GM12878 (cell line): ENCODE measurements around the gene HIVEP2. TPM values are rescaled to one million over a fixed set of nuclear protein-coding genes. Genes with fewer than 3 reads are reported as not detected.

Source experiments
- ATAC-seq: fragments of 200-7000 bp; cut with Tn5 transposase; 3 replicates; pipeline ENCODE4 v1.9.1; 2020; ENCODE audit warnings: mild to moderate bottlenecking, moderate library complexity
- BruUV-seq: library from RNA; stranded (reverse); fragments of 400-500 nt; replicated peaks from 2 replicates; lab custom pipeline; 2021; lab: Mats Ljungman, UMichigan
- CTCF ChIA-PET: fragments of 300-600 bp; sonication (Branson Sonifier 250); formaldehyde crosslinking; extraction: SDS; loops from one replicate; lab custom pipeline; 2021; ENCODE audit warnings: inconsistent platforms; lab: Yijun Ruan, JAX
- POLR2A ChIA-PET: fragments of 350-600 bp; formaldehyde crosslinking; extraction: SDS; loops from one replicate; lab custom pipeline; 2021; ENCODE audit warnings: inconsistent platforms; lab: Charles Lee
- RAD21 ChIA-PET: fragments of 300-600 bp; sonication (Branson Sonifier 250); formaldehyde crosslinking; loops from one replicate; lab custom pipeline; 2023; ENCODE audit warnings: antibody characterized with exemption; ENCODE audit not compliant: unreplicated experiment; lab: Charles Lee
- SMC1A ChIA-PET: fragments of 300-600 bp; sonication (Branson Sonifier 250); formaldehyde crosslinking; loops from one replicate; lab custom pipeline; 2023; ENCODE audit not compliant: unreplicated experiment, uncharacterized antibody; lab: Charles Lee
- DNase-seq: peaks from one replicate; pipeline ENCODE4 v3.0.0-alpha.2; 2011; ENCODE audit warnings: low read depth, low spot score
- FAIRE-seq: peaks from 3 replicates; lab custom pipeline; 2011; peaks lifted over from hg19 to GRCh38; lab: Jason Lieb, UNC
- H2AFZ ChIP-seq: 2 replicates; pipeline ENCODE4 v1.6.0; 2011; ENCODE audit warnings: low read depth, low read length, control low read depth; ENCODE audit not compliant: control insufficient read depth
- H3K27ac ChIP-seq: 2 replicates; pipeline ENCODE4 v1.5.1; 2011; ENCODE audit warnings: control low read depth; ENCODE audit not compliant: control insufficient read depth, insufficient read depth
- H3K27me3 ChIP-seq, 2 experiments: replicated peaks in 1 of 2; 2 replicates each; pipeline versions ENCODE4 v1.6.0 to v1.6.1; 2011; ENCODE audit warnings: low read length in 1 of 2; ENCODE audit not compliant: control insufficient read depth in 2 of 2, insufficient read depth in 2 of 2
- H3K36me3 ChIP-seq, 2 experiments: 2 replicates each; pipeline ENCODE4 v1.5.1; 2011; ENCODE audit warnings: low read length in 1 of 2; ENCODE audit not compliant: control insufficient read depth in 2 of 2, insufficient read depth in 2 of 2
- H3K4me1 ChIP-seq: 2 replicates; pipeline ENCODE4 v1.6.1; 2011; ENCODE audit warnings: mild to moderate bottlenecking, low read length, moderate library complexity, mixed read lengths; ENCODE audit not compliant: control insufficient read depth, insufficient read depth
- H3K4me2 ChIP-seq: 2 replicates; pipeline ENCODE4 v1.6.0; 2011; ENCODE audit warnings: control low read depth; ENCODE audit not compliant: control insufficient read depth, insufficient read depth
- H3K4me3 ChIP-seq: fragments of 200-600 bp; sonication (generic); 2 replicates; pipeline ENCODE4 v1.5.1; 2016
- H3K79me2 ChIP-seq: 2 replicates; pipeline ENCODE4 v1.6.0; 2011; ENCODE audit warnings: low read length; ENCODE audit not compliant: control insufficient read depth, insufficient read depth
- H3K9ac ChIP-seq: 2 replicates; pipeline ENCODE4 v1.8.0; 2011; ENCODE audit warnings: low read length, control low read depth, mixed read lengths; ENCODE audit not compliant: control insufficient read depth, insufficient read depth
- H3K9me3 ChIP-seq: replicated peaks from 3 replicates; pipeline ENCODE4 v1.5.1; 2011; ENCODE audit warnings: mild to moderate bottlenecking, low read length; ENCODE audit not compliant: control insufficient read depth, insufficient read depth
- H4K20me1 ChIP-seq: 2 replicates; pipeline ENCODE4 v1.6.0; 2011; ENCODE audit not compliant: control insufficient read depth, insufficient read depth
- CBX5 ChIP-seq: sonication (generic); IDR thresholded peaks from 2 replicates; pipeline ENCODE4 v1.6.1; 2016; ENCODE audit warnings: low read depth, moderate library complexity, mild to moderate bottlenecking, inconsistent platforms
- EGR1 ChIP-seq, 2 experiments: IDR thresholded peaks; 1 replicate in 1 of 2; 2 replicates in 1 of 2; pipeline ENCODE4 v1.6.1; 2011 to 2012; ENCODE audit warnings: low read depth in 2 of 2, low read length in 2 of 2, borderline replicate concordance in 1 of 2, mild to moderate bottlenecking in 1 of 2, moderate library complexity in 1 of 2
- EP300 ChIP-seq, 2 experiments: fragments of 150-350 bp in 1 of 2; IDR thresholded peaks; 2 replicates each; pipeline ENCODE4 v1.6.1; 2011 to 2012; ENCODE audit warnings: low read depth in 2 of 2, low read length in 2 of 2, borderline replicate concordance in 1 of 2, improper control_type of control experiment in 1 of 2, inconsistent platforms in 1 of 2; ENCODE audit not compliant: control insufficient read depth in 1 of 2
- GATAD2B ChIP-seq: fragments of 450-650 bp; conservative IDR thresholded peaks from 2 replicates; pipeline ENCODE4 v1.6.1; 2017; ENCODE audit warnings: low read depth, mild to moderate bottlenecking, moderate library complexity
- HCFC1 ChIP-seq: fragments of 150-350 bp; IDR thresholded peaks from 2 replicates; pipeline ENCODE4 v1.6.1; 2014; ENCODE audit warnings: low read length
- KLF5 ChIP-seq: fragments of 450-650 bp; IDR thresholded peaks from 2 replicates; pipeline ENCODE4 v1.6.1; 2014; ENCODE audit warnings: mild to moderate bottlenecking; ENCODE audit not compliant: partially characterized antibody
- MEF2B ChIP-seq: fragments of 450-650 bp; IDR thresholded peaks from 2 replicates; pipeline ENCODE4 v1.6.1; 2018; ENCODE audit warnings: mild to moderate bottlenecking, moderate library complexity; ENCODE audit not compliant: partially characterized antibody, poor library complexity, severe bottlenecking
- NFYB ChIP-seq: IDR thresholded peaks from 2 replicates; pipeline ENCODE4 v1.6.1; 2011; ENCODE audit warnings: low read depth, mild to moderate bottlenecking, low read length, improper control_type of control experiment, moderate library complexity; ENCODE audit not compliant: insufficient read depth
- PBX3 ChIP-seq: IDR thresholded peaks from 2 replicates; pipeline ENCODE4 v1.6.1; 2011; ENCODE audit warnings: mild to moderate bottlenecking, low read depth, low read length, moderate library complexity; ENCODE audit not compliant: insufficient replicate concordance
- PML ChIP-seq: IDR thresholded peaks from 2 replicates; pipeline ENCODE4 v1.6.1; 2012; ENCODE audit warnings: low read length, inconsistent platforms
- POLR2AphosphoS5 ChIP-seq: IDR thresholded peaks from 2 replicates; pipeline ENCODE4 v1.6.1; 2011; ENCODE audit warnings: mild to moderate bottlenecking, low read length, inconsistent platforms
- RB1 ChIP-seq: fragments of 450-650 bp; formaldehyde crosslinking; IDR thresholded peaks from 2 replicates; pipeline ENCODE4 v1.6.1; 2017; ENCODE audit warnings: mild to moderate bottlenecking, borderline replicate concordance
- RCOR1 ChIP-seq: conservative IDR thresholded peaks from 2 replicates; pipeline ENCODE4 v1.6.1; 2012; ENCODE audit warnings: low read depth, low read length, improper control_type of control experiment
- SIX5 ChIP-seq: IDR thresholded peaks from 2 replicates; pipeline ENCODE4 v1.6.1; 2011; ENCODE audit warnings: mild to moderate bottlenecking, low read depth, low read length, moderate library complexity; ENCODE audit not compliant: severe bottlenecking
- SMAD1 ChIP-seq: fragments of 450-650 bp; IDR thresholded peaks from 2 replicates; pipeline ENCODE4 v1.6.1; 2018; ENCODE audit warnings: mild to moderate bottlenecking, low read depth; ENCODE audit not compliant: partially characterized antibody
- SP1 ChIP-seq: IDR thresholded peaks from one replicate; pipeline ENCODE4 v1.6.1; 2011; ENCODE audit warnings: low read depth, low read length
- STAT1 ChIP-seq: fragments of 450-650 bp; conservative IDR thresholded peaks from 2 replicates; pipeline ENCODE4 v1.6.1; 2014; ENCODE audit warnings: antibody characterized with exemption, mild to moderate bottlenecking
- TBL1XR1 ChIP-seq: IDR thresholded peaks from 2 replicates; pipeline ENCODE4 v1.6.1; 2012; ENCODE audit warnings: low read depth, low read length, improper control_type of control experiment
- TCF12 ChIP-seq: IDR thresholded peaks from 2 replicates; pipeline ENCODE4 v1.6.1; 2011; ENCODE audit warnings: low read depth, mild to moderate bottlenecking, low read length
- ZNF274 ChIP-seq: IDR thresholded peaks from one replicate; pipeline ENCODE4 v1.8.0; 2011; ENCODE audit not compliant: insufficient read length, insufficient read depth
- WGBS: methylation state at CpG from one replicate; pipeline ENCODE4 v1.1.6; 2016; ENCODE audit warnings: low lambda C conversion rate; ENCODE audit not compliant: insufficient replicate concordance, insufficient coverage; ENCODE audit errors: missing lambda C conversion rate; 5-methylcytosine and 5-hydroxymethylcytosine counted together
- in situ Hi-C: fragments of 300-500 bp; cut with MboI; formaldehyde crosslinking; loops from 9 replicates; pipeline ENCODE4 v1.14.3; 2018; ENCODE audit warnings: mixed read lengths
- intact Hi-C: fragments of 100-400 bp; cut with micrococcal nuclease; formaldehyde crosslinking; loops from one replicate; pipeline ENCODE4 v1.14.2; 2022; ENCODE audit not compliant: unreplicated experiment
- polyA plus RNA-seq, 11 experiments: library from polyadenylated mRNA; depleted of rRNA in 4 of 11; unstranded in 6 of 11; stranded (reverse) in 5 of 11; fragments of >200 nt; fragmentation: Nextera tagmentation in 4 of 11; fragmentation: Illumina TruSeq in 1 of 11; extraction: Ambion mirVana in 4 of 11; extraction: Trizol in 1 of 11; gene quantifications; 1 replicate in 1 of 11; 2 replicates in 10 of 11; pipeline versions ENCODE4 v1.2.1 to v1.2.3, GENCODE V29; 2011 to 2016; ENCODE audit warnings: inconsistent platforms in 2 of 11, missing spikeins in 2 of 11, low read depth in 1 of 11
- total RNA-seq, 4 experiments: library from RNA; depleted of rRNA in 3 of 4; stranded (reverse); fragments of >200 nt in 3 of 4; fragmentation: Illumina TruSeq in 1 of 4; extraction: Trizol in 1 of 4; gene quantifications; 2 replicates each; pipeline versions ENCODE4 v1.2.1 to v1.2.3, GENCODE V29; 2013 to 2021
- TF ChIP-seq, protein P1 (sequence below): IDR thresholded peaks from 2 replicates; pipeline ENCODE4 v1.6.1; 2012; ENCODE audit warnings: mild to moderate bottlenecking, low read depth, low read length

HIVEP2 gene
- total and polyA plus RNA-seq, 10 of the 15 experiments (the other 5 are each of a cell fraction or from before 2014, with no cell fraction given) = 1.2 to 15.7 (median 10.2) TPM

GRCh38 chr6:142822383-142822782 is 122.6 kb downstream of the HIVEP2 start:
- ATAC-seq = peak; percentile 72
- no peaks in the 10 kb centered on the region for H3K27me3 ChIP-seq
- peak; percentile 56 for FAIRE-seq
- peaks cover 40% of the 10 kb centered on the region for H3K4me1 ChIP-seq
- peaks cover 42% of the 10 kb centered on the region for H3K79me2 ChIP-seq
- no peak overlapping the region for H2AFZ ChIP-seq
- H3K36me3 ChIP-seq = no peaks in the 10 kb centered on the region
- no peaks in the 10 kb centered on the region for H4K20me1 ChIP-seq
- BruUV-seq = no TSS peak
- ChIA-PET SMC1A (interaction anchor here (0.7 to 16.8 kb wide), 7 partner anchors 16 to 123 kb away, joined by 3 to 449 read pairs (median 29); no protein-coding TSS in a partner anchor), POLR2A (interaction anchor here (0.8 to 7.3 kb wide), 5 partner anchors 14 to 59 kb away, joined by 3 to 67 read pairs (median 5); no protein-coding TSS in a partner anchor), RAD21 (interaction anchor here (1.5 to 15.5 kb wide), 6 partner anchors 18 to 515 kb away, joined by 3 to 374 read pairs (median 66); no protein-coding TSS in a partner anchor), CTCF (interaction anchor here (0.7 to 10.6 kb wide), 5 partner anchors 12 to 91 kb away, joined by 3 to 108 read pairs (median 4); no protein-coding TSS in a partner anchor)
- in situ Hi-C loops (no loop called here), intact Hi-C loops (loop anchor here (1.0 to 5.0 kb wide), 3 partner anchors 17 to 38 kb away; no protein-coding TSS in a partner anchor)
- H3K9me3 ChIP-seq = peaks cover 4% of the 10 kb centered on the region
- 3% methylated on average over 1 of the region's 1 CpG for WGBS
- peak overlapping the region; percentile 88 for H3K27ac ChIP-seq
- no peak for DNase-seq
- H3K9ac ChIP-seq = peak overlapping the region; percentile 14; the same call in 1 of the 2 replicates
- H3K4me3 ChIP-seq = no peak overlapping the region
- peak overlapping the region; percentile 11; the same call in 1 of the 2 replicates for H3K4me2 ChIP-seq
- no peak for TF ChIP-seq SP1
- TF ChIP-seq KLF5 = no peak
- TF ChIP-seq EP300 (IDR thresholded peaks at IDR 0.05; ENCODE audit: borderline replicate concordance in 1 of 2, control insufficient read depth in 1 of 2, low read depth in 2 of 2, low read length in 2 of 2) = peak; percentile 96
- no peak for TF ChIP-seq PBX3
- TF ChIP-seq RCOR1 = 0 out of 2 replicates have a peak, but pooled peaks have one; percentile 44
- no peak for TF ChIP-seq EGR1 (IDR thresholded peaks at IDR 0.05; ENCODE audit: borderline replicate concordance in 1 of 2, low read depth in 2 of 2, low read length in 2 of 2)
- TF ChIP-seq PML = no peak
- no peak for TF ChIP-seq HCFC1
- TF ChIP-seq STAT1 = no peak
- TF ChIP-seq, protein P1, sequence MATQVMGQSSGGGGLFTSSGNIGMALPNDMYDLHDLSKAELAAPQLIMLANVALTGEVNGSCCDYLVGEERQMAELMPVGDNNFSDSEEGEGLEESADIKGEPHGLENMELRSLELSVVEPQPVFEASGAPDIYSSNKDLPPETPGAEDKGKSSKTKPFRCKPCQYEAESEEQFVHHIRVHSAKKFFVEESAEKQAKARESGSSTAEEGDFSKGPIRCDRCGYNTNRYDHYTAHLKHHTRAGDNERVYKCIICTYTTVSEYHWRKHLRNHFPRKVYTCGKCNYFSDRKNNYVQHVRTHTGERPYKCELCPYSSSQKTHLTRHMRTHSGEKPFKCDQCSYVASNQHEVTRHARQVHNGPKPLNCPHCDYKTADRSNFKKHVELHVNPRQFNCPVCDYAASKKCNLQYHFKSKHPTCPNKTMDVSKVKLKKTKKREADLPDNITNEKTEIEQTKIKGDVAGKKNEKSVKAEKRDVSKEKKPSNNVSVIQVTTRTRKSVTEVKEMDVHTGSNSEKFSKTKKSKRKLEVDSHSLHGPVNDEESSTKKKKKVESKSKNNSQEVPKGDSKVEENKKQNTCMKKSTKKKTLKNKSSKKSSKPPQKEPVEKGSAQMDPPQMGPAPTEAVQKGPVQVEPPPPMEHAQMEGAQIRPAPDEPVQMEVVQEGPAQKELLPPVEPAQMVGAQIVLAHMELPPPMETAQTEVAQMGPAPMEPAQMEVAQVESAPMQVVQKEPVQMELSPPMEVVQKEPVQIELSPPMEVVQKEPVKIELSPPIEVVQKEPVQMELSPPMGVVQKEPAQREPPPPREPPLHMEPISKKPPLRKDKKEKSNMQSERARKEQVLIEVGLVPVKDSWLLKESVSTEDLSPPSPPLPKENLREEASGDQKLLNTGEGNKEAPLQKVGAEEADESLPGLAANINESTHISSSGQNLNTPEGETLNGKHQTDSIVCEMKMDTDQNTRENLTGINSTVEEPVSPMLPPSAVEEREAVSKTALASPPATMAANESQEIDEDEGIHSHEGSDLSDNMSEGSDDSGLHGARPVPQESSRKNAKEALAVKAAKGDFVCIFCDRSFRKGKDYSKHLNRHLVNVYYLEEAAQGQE = no peak
- peak; percentile 47 for TF ChIP-seq SMAD1
- no peak for TF ChIP-seq RB1
- TF ChIP-seq POLR2AphosphoS5 = no peak
- no peak for TF ChIP-seq ZNF274
- TF ChIP-seq CBX5 = 0 out of 2 replicates have a peak, but pooled peaks have one; percentile 18
- no peak for TF ChIP-seq TCF12
- TF ChIP-seq SIX5 = no peak
- TF ChIP-seq NFYB = 0 out of 2 replicates have a peak, but pooled peaks have one; percentile 32
- TF ChIP-seq GATAD2B = no peak
- TF ChIP-seq MEF2B = peak; percentile 60
- TF ChIP-seq TBL1XR1 = no peak
